ENCODE measurements around the gene MBTD1. TPM values are rescaled to one million over a fixed set of nuclear protein-coding genes. Genes with fewer than 3 reads are reported as not detected.

Gene MBTD1
- 4.6 to 5.8 TPM (median 5.1 TPM) in 5 replicates for total RNA-seq (2022; extraction: Qiagen RNA extraction)

GRCh38 chr17:51259564-51260236 is at the start of gene MBTD1:
MBTD1 (minus strand) TSS chr17:51260049; CDS start chr17:51225161, 34,888 bp downstream.

GRCh38 chr17:51260237-51261023 is 581 bp upstream of the MBTD1 start, which contains the start of gene UTP18:
UTP18 (plus strand) TSS chr17:51260546; CDS start chr17:51260585, 39 bp downstream.

GRCh38 chr17:51166198-51166986 is 93.5 kb downstream of the MBTD1 start, which contains the start of gene NME2:
NME2 (plus strand) TSS chr17:51166411; CDS start chr17:51166831, 420 bp downstream.

GRCh38 chr17:51153210-51154072 is 106.4 kb downstream of the MBTD1 start, which contains the start of gene NME1:
NME1 (plus strand) TSS chr17:51153559; CDS start chr17:51155655, 2,096 bp downstream.

Other genes starting within 250 kb of the MBTD1 start
- 71.6 to 93.8 TPM (median 74.9 TPM) in 5 replicates for gene SPAG9, start 139.2 kb downstream of the MBTD1 start, total RNA-seq (2022; extraction: Qiagen RNA extraction)
- gene NME1, start 106.5 kb downstream of the MBTD1 start, total RNA-seq (2022; extraction: Qiagen RNA extraction): 617 to 768 TPM (median 706 TPM) in 5 replicates
- gene NME2, start 93.6 kb downstream of the MBTD1 start, total RNA-seq (2022; extraction: Qiagen RNA extraction): 1,615 to 1,943 TPM (median 1,867 TPM) in 5 replicates
- 66.8 to 77.9 TPM (median 68.6 TPM) in 5 replicates for gene UTP18, start 497 bp upstream of the MBTD1 start, total RNA-seq (2022; extraction: Qiagen RNA extraction)

Measured in A549 treated with AZD2906 at 1 μM for 4 hours (cell line).